HepG2 (cell line): ENCODE results near the gene SAXO1. TPM values are rescaled to one million over a fixed set of nuclear protein-coding genes. Genes with fewer than 3 reads are reported as not detected.
A peak's percentile ranks its signal among the peaks of the same experiment; 100 is the strongest.

Experiments
- ATM ChIP-seq: fragments of 450-650 bp; IDR thresholded peaks from 2 replicates; pipeline ENCODE4 v1.7.1; 2017; ENCODE audit warnings: mild to moderate bottlenecking, borderline replicate concordance
- JARID2 ChIP-seq: sonication (generic); formaldehyde crosslinking; IDR thresholded peaks from 2 replicates; pipeline ENCODE4 v1.8.1; 2023; ENCODE audit warnings: missing genetic modification reagents, inconsistent platforms; ENCODE audit not compliant: insufficient replicate concordance
- MXI1 ChIP-seq: IDR thresholded peaks from 3 replicates; pipeline ENCODE4 v1.6.1; 2012; ENCODE audit warnings: low read depth, low read length, inconsistent platforms, borderline replicate concordance
- SNAI1 ChIP-seq: sonication (generic); formaldehyde crosslinking; IDR thresholded peaks from 2 replicates; pipeline ENCODE4 v1.5.0; 2020; ENCODE audit warnings: mild to moderate bottlenecking, missing genetic modification reagents, borderline replicate concordance
- ZNF256 ChIP-seq: sonication (generic); formaldehyde crosslinking; conservative IDR thresholded peaks from 2 replicates; pipeline ENCODE4 v1.4.0; 2020; ENCODE audit warnings: missing genetic modification reagents
- ZNF431 ChIP-seq: sonication (generic); formaldehyde crosslinking; IDR thresholded peaks from 2 replicates; pipeline ENCODE4 v1.9.0; 2022; ENCODE audit warnings: missing genetic modification reagents, low read depth, mild to moderate bottlenecking, borderline replicate concordance
- polyA plus RNA-seq, 8 experiments: library from polyadenylated mRNA; depleted of rRNA in 3 of 8; stranded (reverse) in 7 of 8; unstranded in 1 of 8; fragments of >200 nt; fragmentation: Illumina TruSeq in 4 of 8; extraction: Trizol in 4 of 8; gene quantifications; 2 replicates each; pipeline versions ENCODE4 v1.2.1 to v1.2.3, GENCODE V29; 2011 to 2016; ENCODE audit warnings: low read depth in 4 of 8, missing spikeins in 1 of 8, mixed read lengths in 1 of 8; ENCODE audit not compliant: insufficient read depth in 1 of 8
- total RNA-seq, 5 experiments: library from RNA; depleted of rRNA; stranded (reverse); fragments of >200 nt; fragmentation: Illumina TruSeq; extraction: Trizol; gene quantifications; 2 replicates each; pipeline ENCODE4 v1.2.3, GENCODE V29; 2016; ENCODE audit warnings: low read depth in 1 of 5
- TF ChIP-seq, protein P1 (sequence below): sonication (generic); formaldehyde crosslinking; IDR thresholded peaks from 2 replicates; pipeline ENCODE4 v1.8.1; 2023; ENCODE audit warnings: mild to moderate bottlenecking, missing genetic modification reagents
- TF ChIP-seq, protein P2 (sequence below): sonication (generic); formaldehyde crosslinking; IDR thresholded peaks from 2 replicates; pipeline ENCODE4 v1.4.0; 2020; ENCODE audit warnings: missing genetic modification reagents
- TF ChIP-seq, protein P3 (sequence below): sonication (generic); formaldehyde crosslinking; IDR thresholded peaks from 2 replicates; pipeline ENCODE4 v1.5.0; 2020; ENCODE audit warnings: missing genetic modification reagents, mild to moderate bottlenecking, borderline replicate concordance
- TF ChIP-seq, protein P4 (sequence below): sonication (generic); formaldehyde crosslinking; IDR thresholded peaks from 2 replicates; pipeline ENCODE4 v1.8.0; 2022; ENCODE audit warnings: mild to moderate bottlenecking, missing genetic modification reagents, moderate library complexity
- TF ChIP-seq, protein P5 (sequence below): sonication (generic); formaldehyde crosslinking; IDR thresholded peaks from 2 replicates; pipeline ENCODE4 v1.4.0; 2020; ENCODE audit warnings: missing genetic modification reagents
- TF ChIP-seq, protein P6 (sequence below): sonication (generic); formaldehyde crosslinking; IDR thresholded peaks from 2 replicates; pipeline ENCODE4 v1.4.0; 2020; ENCODE audit warnings: low read depth, mild to moderate bottlenecking, missing genetic modification reagents
- TF ChIP-seq, protein P7 (sequence below): sonication (generic); formaldehyde crosslinking; IDR thresholded peaks from 2 replicates; pipeline ENCODE4 v1.8.0; 2022; ENCODE audit warnings: mild to moderate bottlenecking, missing genetic modification reagents

The SAXO1 gene
- total and polyA plus RNA-seq, 2 of the 13 experiments (the other 11 are each of a cell fraction or from before 2014, with no cell fraction given), result not detected

DNA sequence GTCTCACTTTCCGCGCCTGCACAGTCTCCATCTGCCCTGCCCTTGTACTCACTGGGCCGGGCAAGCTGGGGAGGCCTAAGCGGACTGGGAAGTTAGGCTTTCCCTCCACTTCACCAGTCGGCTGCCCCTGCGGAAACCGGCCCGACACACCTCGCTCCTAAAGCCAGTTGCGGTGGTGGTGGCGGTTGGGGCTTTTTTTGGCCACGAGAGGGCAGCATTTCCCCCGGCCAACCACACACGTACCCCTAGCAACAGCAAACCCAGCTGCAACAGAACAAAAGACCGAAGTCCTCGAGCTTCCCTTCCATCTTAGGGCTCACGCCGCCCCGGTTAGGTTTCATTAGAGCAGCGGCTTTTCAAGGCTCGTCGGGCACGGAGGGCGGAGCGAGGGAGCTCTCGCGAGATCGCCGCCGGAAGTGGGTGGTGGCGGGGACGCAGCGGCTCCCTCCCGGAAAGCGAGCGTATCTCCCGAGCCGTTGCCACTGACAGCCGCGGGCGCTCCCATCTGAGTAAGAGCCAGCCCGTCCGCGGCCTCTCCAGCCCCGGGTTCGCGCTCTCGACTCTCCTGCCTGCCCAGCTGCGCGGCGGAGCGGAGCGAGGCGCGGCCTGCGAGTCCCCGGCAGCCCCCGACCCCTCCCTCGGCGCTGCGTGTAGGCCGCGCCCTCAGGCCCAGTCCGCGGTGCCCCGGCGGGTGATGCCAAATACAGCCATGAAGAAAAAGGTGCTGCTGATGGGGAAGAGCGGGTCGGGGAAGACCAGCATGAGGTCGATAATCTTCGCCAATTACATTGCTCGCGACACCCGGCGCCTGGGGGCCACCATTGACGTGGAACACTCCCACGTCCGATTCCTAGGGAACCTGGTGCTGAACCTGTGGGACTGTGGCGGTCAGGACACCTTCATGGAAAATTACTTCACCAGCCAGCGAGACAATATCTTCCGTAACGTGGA is 16.2 kb upstream of the SAXO1 start, which contains the start of gene RRAGA (continued):
- TF ChIP-seq, protein P1, sequence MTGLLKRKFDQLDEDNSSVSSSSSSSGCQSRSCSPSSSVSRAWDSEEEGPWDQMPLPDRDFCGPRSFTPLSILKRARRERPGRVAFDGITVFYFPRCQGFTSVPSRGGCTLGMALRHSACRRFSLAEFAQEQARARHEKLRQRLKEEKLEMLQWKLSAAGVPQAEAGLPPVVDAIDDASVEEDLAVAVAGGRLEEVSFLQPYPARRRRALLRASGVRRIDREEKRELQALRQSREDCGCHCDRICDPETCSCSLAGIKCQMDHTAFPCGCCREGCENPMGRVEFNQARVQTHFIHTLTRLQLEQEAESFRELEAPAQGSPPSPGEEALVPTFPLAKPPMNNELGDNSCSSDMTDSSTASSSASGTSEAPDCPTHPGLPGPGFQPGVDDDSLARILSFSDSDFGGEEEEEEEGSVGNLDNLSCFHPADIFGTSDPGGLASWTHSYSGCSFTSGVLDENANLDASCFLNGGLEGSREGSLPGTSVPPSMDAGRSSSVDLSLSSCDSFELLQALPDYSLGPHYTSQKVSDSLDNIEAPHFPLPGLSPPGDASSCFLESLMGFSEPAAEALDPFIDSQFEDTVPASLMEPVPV, result peak; percentile 66; the same call in 1 of the 2 replicates
- TF ChIP-seq, protein P2, sequence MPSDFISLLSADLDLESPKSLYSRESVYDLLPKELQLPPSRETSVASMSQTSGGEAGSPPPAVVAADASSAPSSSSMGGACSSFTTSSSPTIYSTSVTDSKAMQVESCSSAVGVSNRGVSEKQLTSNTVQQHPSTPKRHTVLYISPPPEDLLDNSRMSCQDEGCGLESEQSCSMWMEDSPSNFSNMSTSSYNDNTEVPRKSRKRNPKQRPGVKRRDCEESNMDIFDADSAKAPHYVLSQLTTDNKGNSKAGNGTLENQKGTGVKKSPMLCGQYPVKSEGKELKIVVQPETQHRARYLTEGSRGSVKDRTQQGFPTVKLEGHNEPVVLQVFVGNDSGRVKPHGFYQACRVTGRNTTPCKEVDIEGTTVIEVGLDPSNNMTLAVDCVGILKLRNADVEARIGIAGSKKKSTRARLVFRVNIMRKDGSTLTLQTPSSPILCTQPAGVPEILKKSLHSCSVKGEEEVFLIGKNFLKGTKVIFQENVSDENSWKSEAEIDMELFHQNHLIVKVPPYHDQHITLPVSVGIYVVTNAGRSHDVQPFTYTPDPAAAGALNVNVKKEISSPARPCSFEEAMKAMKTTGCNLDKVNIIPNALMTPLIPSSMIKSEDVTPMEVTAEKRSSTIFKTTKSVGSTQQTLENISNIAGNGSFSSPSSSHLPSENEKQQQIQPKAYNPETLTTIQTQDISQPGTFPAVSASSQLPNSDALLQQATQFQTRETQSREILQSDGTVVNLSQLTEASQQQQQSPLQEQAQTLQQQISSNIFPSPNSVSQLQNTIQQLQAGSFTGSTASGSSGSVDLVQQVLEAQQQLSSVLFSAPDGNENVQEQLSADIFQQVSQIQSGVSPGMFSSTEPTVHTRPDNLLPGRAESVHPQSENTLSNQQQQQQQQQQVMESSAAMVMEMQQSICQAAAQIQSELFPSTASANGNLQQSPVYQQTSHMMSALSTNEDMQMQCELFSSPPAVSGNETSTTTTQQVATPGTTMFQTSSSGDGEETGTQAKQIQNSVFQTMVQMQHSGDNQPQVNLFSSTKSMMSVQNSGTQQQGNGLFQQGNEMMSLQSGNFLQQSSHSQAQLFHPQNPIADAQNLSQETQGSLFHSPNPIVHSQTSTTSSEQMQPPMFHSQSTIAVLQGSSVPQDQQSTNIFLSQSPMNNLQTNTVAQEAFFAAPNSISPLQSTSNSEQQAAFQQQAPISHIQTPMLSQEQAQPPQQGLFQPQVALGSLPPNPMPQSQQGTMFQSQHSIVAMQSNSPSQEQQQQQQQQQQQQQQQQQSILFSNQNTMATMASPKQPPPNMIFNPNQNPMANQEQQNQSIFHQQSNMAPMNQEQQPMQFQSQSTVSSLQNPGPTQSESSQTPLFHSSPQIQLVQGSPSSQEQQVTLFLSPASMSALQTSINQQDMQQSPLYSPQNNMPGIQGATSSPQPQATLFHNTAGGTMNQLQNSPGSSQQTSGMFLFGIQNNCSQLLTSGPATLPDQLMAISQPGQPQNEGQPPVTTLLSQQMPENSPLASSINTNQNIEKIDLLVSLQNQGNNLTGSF, result peak; percentile 84; the same call in 1 of the 2 replicates
- peak; percentile 71; the same call in 1 of the 2 replicates for TF ChIP-seq ZNF256 (CRISPR knock-in tag)
- TF ChIP-seq, protein P3, sequence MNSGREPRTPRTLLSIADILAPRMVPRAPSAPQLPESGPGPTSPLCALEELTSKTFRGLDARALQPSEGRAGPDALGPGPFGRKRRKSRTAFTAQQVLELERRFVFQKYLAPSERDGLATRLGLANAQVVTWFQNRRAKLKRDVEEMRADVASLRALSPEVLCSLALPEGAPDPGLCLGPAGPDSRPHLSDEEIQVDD (CRISPR knock-in tag), result no peak
- TF ChIP-seq, protein P4, sequence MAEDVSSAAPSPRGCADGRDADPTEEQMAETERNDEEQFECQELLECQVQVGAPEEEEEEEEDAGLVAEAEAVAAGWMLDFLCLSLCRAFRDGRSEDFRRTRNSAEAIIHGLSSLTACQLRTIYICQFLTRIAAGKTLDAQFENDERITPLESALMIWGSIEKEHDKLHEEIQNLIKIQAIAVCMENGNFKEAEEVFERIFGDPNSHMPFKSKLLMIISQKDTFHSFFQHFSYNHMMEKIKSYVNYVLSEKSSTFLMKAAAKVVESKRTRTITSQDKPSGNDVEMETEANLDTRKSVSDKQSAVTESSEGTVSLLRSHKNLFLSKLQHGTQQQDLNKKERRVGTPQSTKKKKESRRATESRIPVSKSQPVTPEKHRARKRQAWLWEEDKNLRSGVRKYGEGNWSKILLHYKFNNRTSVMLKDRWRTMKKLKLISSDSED, result no peak
- TF ChIP-seq, protein P5, sequence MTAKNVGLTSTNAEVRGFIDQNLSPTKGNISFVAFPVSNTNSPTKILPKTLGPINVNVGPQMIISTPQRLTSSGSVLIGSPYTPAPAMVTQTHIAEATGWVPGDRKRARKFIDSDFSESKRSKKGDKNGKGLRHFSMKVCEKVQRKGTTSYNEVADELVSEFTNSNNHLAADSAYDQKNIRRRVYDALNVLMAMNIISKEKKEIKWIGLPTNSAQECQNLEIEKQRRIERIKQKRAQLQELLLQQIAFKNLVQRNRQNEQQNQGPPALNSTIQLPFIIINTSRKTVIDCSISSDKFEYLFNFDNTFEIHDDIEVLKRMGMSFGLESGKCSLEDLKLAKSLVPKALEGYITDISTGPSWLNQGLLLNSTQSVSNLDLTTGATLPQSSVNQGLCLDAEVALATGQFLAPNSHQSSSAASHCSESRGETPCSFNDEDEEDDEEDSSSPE (CRISPR knock-in tag), result peak; percentile 77
- peak; percentile 78; the same call in 1 of the 2 replicates for TF ChIP-seq ZNF431 (CRISPR knock-in tag)
- TF ChIP-seq, protein P6, sequence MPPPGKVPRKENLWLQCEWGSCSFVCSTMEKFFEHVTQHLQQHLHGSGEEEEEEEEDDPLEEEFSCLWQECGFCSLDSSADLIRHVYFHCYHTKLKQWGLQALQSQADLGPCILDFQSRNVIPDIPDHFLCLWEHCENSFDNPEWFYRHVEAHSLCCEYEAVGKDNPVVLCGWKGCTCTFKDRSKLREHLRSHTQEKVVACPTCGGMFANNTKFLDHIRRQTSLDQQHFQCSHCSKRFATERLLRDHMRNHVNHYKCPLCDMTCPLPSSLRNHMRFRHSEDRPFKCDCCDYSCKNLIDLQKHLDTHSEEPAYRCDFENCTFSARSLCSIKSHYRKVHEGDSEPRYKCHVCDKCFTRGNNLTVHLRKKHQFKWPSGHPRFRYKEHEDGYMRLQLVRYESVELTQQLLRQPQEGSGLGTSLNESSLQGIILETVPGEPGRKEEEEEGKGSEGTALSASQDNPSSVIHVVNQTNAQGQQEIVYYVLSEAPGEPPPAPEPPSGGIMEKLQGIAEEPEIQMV (CRISPR knock-in tag), result 0 out of 2 replicates have a peak, but pooled peaks have one; percentile 53
- TF ChIP-seq MXI1, result peak; percentile 89
- 0 out of 2 replicates have a peak, but pooled peaks have one; percentile 92 for TF ChIP-seq SNAI1 (CRISPR knock-in tag)
- peak; percentile 57 for TF ChIP-seq JARID2 (CRISPR knock-in tag)
- TF ChIP-seq ATM, result no peak
- TF ChIP-seq, protein P7, sequence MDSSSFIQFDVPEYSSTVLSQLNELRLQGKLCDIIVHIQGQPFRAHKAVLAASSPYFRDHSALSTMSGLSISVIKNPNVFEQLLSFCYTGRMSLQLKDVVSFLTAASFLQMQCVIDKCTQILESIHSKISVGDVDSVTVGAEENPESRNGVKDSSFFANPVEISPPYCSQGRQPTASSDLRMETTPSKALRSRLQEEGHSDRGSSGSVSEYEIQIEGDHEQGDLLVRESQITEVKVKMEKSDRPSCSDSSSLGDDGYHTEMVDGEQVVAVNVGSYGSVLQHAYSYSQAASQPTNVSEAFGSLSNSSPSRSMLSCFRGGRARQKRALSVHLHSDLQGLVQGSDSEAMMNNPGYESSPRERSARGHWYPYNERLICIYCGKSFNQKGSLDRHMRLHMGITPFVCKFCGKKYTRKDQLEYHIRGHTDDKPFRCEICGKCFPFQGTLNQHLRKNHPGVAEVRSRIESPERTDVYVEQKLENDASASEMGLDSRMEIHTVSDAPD (CRISPR knock-in tag), result peak; percentile 68; the same call in 1 of the 2 replicates
